Measurements from ENCODE around the gene RBBP4. TPM values are rescaled to one million over a fixed set of nuclear protein-coding genes. Genes with fewer than 3 reads are reported as not detected.
"Not testable (repeated sequence)": the region's sequence is repeated elsewhere in the genome, so short reads cannot be mapped to it uniquely, and the experiment has no call there.

Gene RBBP4
- total RNA-seq, 1 donor from 2014 or later: 186 TPM

GRCh38 chr1:32636914-32637645, 13.9 kb upstream of the RBBP4 start:
- peaks cover 15% of the 10 kb centered on the region for H4K20me1 ChIP-seq (ENCODE audit: insufficient read depth, low read length)
- no peak overlapping the region for H3K9ac ChIP-seq (ENCODE audit: low read length)
- H3K79me2 ChIP-seq (ENCODE audit: insufficient read depth, low read length): peaks cover 58% of the 10 kb centered on the region
- TF ChIP-seq EZH2 (IDR thresholded peaks at IDR 0.05; ENCODE audit: insufficient read depth, low read length) (no peak), CTCF (IDR thresholded peaks at IDR 0.05; ENCODE audit: insufficient read depth, low read depth, low read length) (no peak)
- H3K36me3 ChIP-seq (ENCODE audit: insufficient read depth, low read length): peaks cover 6% of the 10 kb centered on the region
- Mint-ChIP-seq H3K36me3 (ENCODE audit: low read depth, unreplicated experiment) (peaks cover 7% of the 10 kb centered on the region), H3K27me3 (ENCODE audit: low read depth, unreplicated experiment) (no peaks in the 10 kb centered on the region), H3K27ac (ENCODE audit: unreplicated experiment) (peak overlapping the region; percentile 83), H3K4me3 (ENCODE audit: unreplicated experiment) (peak overlapping the region; percentile 2), H3K4me1 (ENCODE audit: low read depth, unreplicated experiment) (peaks cover 10% of the 10 kb centered on the region), H3K9me3 (ENCODE audit: unreplicated experiment) (no peaks in the 10 kb centered on the region)
- H3K4me3 ChIP-seq (ENCODE audit: insufficient read depth, low read depth, low read length): no peak overlapping the region
- no peaks in the 10 kb centered on the region for H3K27me3 ChIP-seq (ENCODE audit: insufficient read depth, low read length)
- no peaks in the 10 kb centered on the region for H3K4me1 ChIP-seq (ENCODE audit: insufficient read depth, low read length)
- no peak overlapping the region for H2AFZ ChIP-seq (ENCODE audit: low read depth, low read length)
- no peak for FAIRE-seq
- peak; percentile 27 for DNase-seq (ENCODE audit: low read depth)
- no peaks in the 10 kb centered on the region for H3K9me3 ChIP-seq (ENCODE audit: insufficient read depth, low read depth, low read length)
- no peak overlapping the region for H3K27ac ChIP-seq (ENCODE audit: low read depth, low read length)
- H3K4me2 ChIP-seq (ENCODE audit: low read length): no peak overlapping the region

GRCh38 chr1:32639489-32640075, 11.4 kb upstream of the RBBP4 start:
- H3K9me3 Mint-ChIP-seq (ENCODE audit: unreplicated experiment): no peaks in the 10 kb centered on the region
- FAIRE-seq (no peak), DNase-seq (ENCODE audit: low read depth) (peak; percentile 64)
- peaks cover 10% of the 10 kb centered on the region for H3K4me1 Mint-ChIP-seq (ENCODE audit: low read depth, unreplicated experiment)
- Histone ChIP-seq H4K20me1 (ENCODE audit: insufficient read depth, low read length) (peaks cover 15% of the 10 kb centered on the region), H3K4me3 (ENCODE audit: insufficient read depth, low read depth, low read length) (no peak overlapping the region), H3K27me3 (ENCODE audit: insufficient read depth, low read length) (no peaks in the 10 kb centered on the region), H3K9me3 (ENCODE audit: insufficient read depth, low read depth, low read length) (no peaks in the 10 kb centered on the region), H3K36me3 (ENCODE audit: insufficient read depth, low read length) (no peaks in the 10 kb centered on the region), H3K79me2 (ENCODE audit: insufficient read depth, low read length) (peaks cover 71% of the 10 kb centered on the region), H2AFZ (ENCODE audit: low read depth, low read length) (no peak overlapping the region), H3K4me1 (ENCODE audit: insufficient read depth, low read length) (no peaks in the 10 kb centered on the region), H3K4me2 (ENCODE audit: low read length) (no peak overlapping the region), H3K27ac (ENCODE audit: low read depth, low read length) (no peak overlapping the region), H3K9ac (ENCODE audit: low read length) (no peak overlapping the region)
- no peaks in the 10 kb centered on the region for H3K27me3 Mint-ChIP-seq (ENCODE audit: low read depth, unreplicated experiment)
- no peak overlapping the region for H3K27ac Mint-ChIP-seq (ENCODE audit: unreplicated experiment)
- H3K36me3 Mint-ChIP-seq (ENCODE audit: low read depth, unreplicated experiment): peaks cover 4% of the 10 kb centered on the region
- no peak overlapping the region for H3K4me3 Mint-ChIP-seq (ENCODE audit: unreplicated experiment)
- TF ChIP-seq EZH2 (IDR thresholded peaks at IDR 0.05; ENCODE audit: insufficient read depth, low read length) (no peak), CTCF (IDR thresholded peaks at IDR 0.05; ENCODE audit: insufficient read depth, low read depth, low read length) (no peak)

- H3K4me1 Mint-ChIP-seq (ENCODE audit: low read depth, unreplicated experiment); H3K4me3 ChIP-seq (ENCODE audit: insufficient read depth, low read depth, low read length); H3K27ac Mint-ChIP-seq (ENCODE audit: unreplicated experiment); H3K36me3 Mint-ChIP-seq (ENCODE audit: low read depth, unreplicated experiment); H3K4me3 Mint-ChIP-seq (ENCODE audit: unreplicated experiment); FAIRE-seq; H3K4me2 ChIP-seq (ENCODE audit: low read length); H3K9me3 Mint-ChIP-seq (ENCODE audit: unreplicated experiment); H3K27me3 ChIP-seq (ENCODE audit: insufficient read depth, low read length); H3K4me1 ChIP-seq (ENCODE audit: insufficient read depth, low read length); H3K36me3 ChIP-seq (ENCODE audit: insufficient read depth, low read length); H3K9me3 ChIP-seq (ENCODE audit: insufficient read depth, low read depth, low read length); H2AFZ ChIP-seq (ENCODE audit: low read depth, low read length); H3K27me3 Mint-ChIP-seq (ENCODE audit: low read depth, unreplicated experiment); H3K27ac ChIP-seq (ENCODE audit: low read depth, low read length); H3K9ac ChIP-seq (ENCODE audit: low read length); DNase-seq (ENCODE audit: low read depth): not testable (repeated sequence)
- Histone ChIP-seq H4K20me1 (ENCODE audit: insufficient read depth, low read length) (peaks cover 18% of the 10 kb centered on the region), H3K79me2 (ENCODE audit: insufficient read depth, low read length) (peaks cover 66% of the 10 kb centered on the region)
Measured at GRCh38 chr1:32642292-32642827, 8.6 kb upstream of the RBBP4 start.
